Measurements from ENCODE around the gene OR10H2.
A peak's percentile ranks its signal among the peaks of the same experiment; 100 is the strongest.

The OR10H2 gene

DNA sequence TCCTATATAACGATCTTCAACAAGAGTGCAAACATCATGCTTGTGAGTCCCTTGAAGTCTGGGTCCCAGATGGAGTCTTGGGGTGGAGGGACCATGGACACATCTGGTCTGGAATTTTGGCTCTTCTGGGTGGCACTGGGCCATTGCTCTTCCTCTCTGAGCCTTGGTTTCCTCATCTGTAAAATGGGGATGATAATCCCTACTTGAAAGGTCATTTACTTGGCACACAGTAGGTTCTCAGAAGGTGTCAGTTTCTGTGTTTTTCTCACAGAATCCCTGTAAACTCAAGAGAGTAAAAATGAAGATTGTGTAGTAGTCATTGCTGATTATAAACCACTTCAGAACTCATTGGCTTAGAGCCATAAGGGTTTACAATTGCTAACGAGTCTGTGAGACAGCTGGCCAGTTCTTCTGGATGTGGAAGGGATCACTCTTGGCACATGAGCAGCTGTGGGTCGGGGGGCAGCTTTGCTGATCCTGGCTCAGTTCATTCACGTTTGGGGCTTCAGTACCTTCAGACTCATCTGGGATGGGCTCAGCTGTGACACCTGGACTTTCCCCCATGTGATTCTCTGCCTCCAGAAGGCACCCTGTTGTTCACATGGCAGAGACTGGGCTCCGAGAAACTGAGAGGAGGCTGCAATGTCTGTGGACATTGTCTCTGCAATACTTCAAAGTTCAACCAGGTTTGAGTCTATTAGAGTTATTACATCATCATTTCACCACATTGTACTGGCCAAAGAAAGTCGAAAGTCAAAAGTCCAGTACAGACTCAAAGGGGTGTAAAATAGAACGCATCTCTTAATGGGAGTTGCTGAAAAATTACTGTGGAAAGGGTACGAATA lies 47.1 kb upstream of the OR10H2 start:
- no peak overlapping the region for H3K27ac ChIP-seq (ENCODE audit: extremely low read depth, low read depth, low read length)
- CTCF ChIA-PET: no interaction called here

GRCh38 chr19:15683411-15683810 lies 44.4 kb upstream of the OR10H2 start:
- ChIA-PET CTCF (interaction anchor here (0.6 kb wide), 1 partner anchor 595 kb away, joined by 3 read pairs; no protein-coding TSS in a partner anchor), POLR2A (no interaction called here)
- H3K4me3 ChIP-seq (ENCODE audit: low read depth, low read length): no peak overlapping the region
- no peak overlapping the region for H3K27ac ChIP-seq (ENCODE audit: extremely low read depth, low read depth, low read length)
- no peaks in the 10 kb centered on the region for H3K36me3 ChIP-seq (ENCODE audit: control insufficient read depth in 2 of 2, insufficient read depth in 1 of 2, low read length in 2 of 2)
- no peaks in the 10 kb centered on the region for H3K4me1 ChIP-seq (ENCODE audit: control insufficient read depth, insufficient read depth, low read length)
- no peaks in the 10 kb centered on the region for H3K9me3 ChIP-seq (ENCODE audit: control insufficient read depth, insufficient read depth, low read depth, low read length)
- TF ChIP-seq ZNF677 (tag by site-specific recombination; IDR thresholded peaks at IDR 0.05): no peak
- no peak for TF ChIP-seq ZNF2 (tag by site-specific recombination; IDR thresholded peaks at IDR 0.05)
- no peak for TF ChIP-seq ZNF146 (tag by site-specific recombination; IDR thresholded peaks at IDR 0.05)
- no peak for TF ChIP-seq ZNF138 (tag by site-specific recombination; IDR thresholded peaks at IDR 0.05; ENCODE audit: borderline replicate concordance)
- TF ChIP-seq ZNF169 (tag by site-specific recombination; IDR thresholded peaks at IDR 0.05): no peak
- TF ChIP-seq ZNF521 (tag by site-specific recombination; IDR thresholded peaks at IDR 0.05): no peak

More for the DNA sequence above, 47.1 kb upstream of the OR10H2 start:
- Histone ChIP-seq H3K36me3 (ENCODE audit: control insufficient read depth in 2 of 2, insufficient read depth in 1 of 2, low read length in 2 of 2) (no peaks in the 10 kb centered on the region), H3K9me3 (ENCODE audit: control insufficient read depth, insufficient read depth, low read depth, low read length) (no peaks in the 10 kb centered on the region), H3K4me3 (ENCODE audit: low read depth, low read length) (no peak overlapping the region), H3K4me1 (ENCODE audit: control insufficient read depth, insufficient read depth, low read length) (no peaks in the 10 kb centered on the region)
- POLR2A ChIA-PET: no interaction called here
- TF ChIP-seq ZNF174 (tag by site-specific recombination; IDR thresholded peaks at IDR 0.05) (no peak), GLI2 (tag by site-specific recombination; IDR thresholded peaks at IDR 0.05; ENCODE audit: borderline replicate concordance, low read depth) (no peak), ZNF324 (tag by site-specific recombination; IDR thresholded peaks at IDR 0.05) (no peak)

DNA sequence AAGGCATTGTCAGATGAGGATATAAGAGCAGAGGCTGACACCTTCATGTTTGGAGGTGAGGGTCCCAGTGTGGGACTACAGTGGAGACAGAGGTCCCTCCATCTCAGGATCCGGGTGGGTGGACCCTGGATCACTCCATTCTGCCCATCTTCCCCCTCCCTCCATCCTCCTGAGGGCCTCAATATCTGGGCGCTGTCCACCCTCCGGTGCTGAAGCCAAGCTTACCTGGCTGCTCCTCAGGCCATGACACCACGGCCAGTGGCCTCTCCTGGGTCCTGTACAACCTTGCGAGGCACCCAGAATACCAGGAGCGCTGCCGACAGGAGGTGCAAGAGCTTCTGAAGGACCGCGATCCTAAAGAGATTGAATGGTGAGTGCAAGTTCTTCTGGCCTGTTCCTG lies 43.0 kb upstream of the OR10H2 start:
- ChIA-PET POLR2A (no interaction called here), CTCF (no interaction called here)
- Histone ChIP-seq H3K9me3 (ENCODE audit: control insufficient read depth, insufficient read depth, low read depth, low read length) (no peaks in the 10 kb centered on the region), H3K4me1 (ENCODE audit: control insufficient read depth, insufficient read depth, low read length) (no peaks in the 10 kb centered on the region), H3K4me3 (ENCODE audit: low read depth, low read length) (no peak overlapping the region), H3K27ac (ENCODE audit: extremely low read depth, low read depth, low read length) (no peak overlapping the region), H3K36me3 (ENCODE audit: control insufficient read depth in 2 of 2, insufficient read depth in 1 of 2, low read length in 2 of 2) (no peaks in the 10 kb centered on the region)
- no peak for TF ChIP-seq ZNF239 (tag by site-specific recombination; IDR thresholded peaks at IDR 0.05)
- TF ChIP-seq, protein P1, sequence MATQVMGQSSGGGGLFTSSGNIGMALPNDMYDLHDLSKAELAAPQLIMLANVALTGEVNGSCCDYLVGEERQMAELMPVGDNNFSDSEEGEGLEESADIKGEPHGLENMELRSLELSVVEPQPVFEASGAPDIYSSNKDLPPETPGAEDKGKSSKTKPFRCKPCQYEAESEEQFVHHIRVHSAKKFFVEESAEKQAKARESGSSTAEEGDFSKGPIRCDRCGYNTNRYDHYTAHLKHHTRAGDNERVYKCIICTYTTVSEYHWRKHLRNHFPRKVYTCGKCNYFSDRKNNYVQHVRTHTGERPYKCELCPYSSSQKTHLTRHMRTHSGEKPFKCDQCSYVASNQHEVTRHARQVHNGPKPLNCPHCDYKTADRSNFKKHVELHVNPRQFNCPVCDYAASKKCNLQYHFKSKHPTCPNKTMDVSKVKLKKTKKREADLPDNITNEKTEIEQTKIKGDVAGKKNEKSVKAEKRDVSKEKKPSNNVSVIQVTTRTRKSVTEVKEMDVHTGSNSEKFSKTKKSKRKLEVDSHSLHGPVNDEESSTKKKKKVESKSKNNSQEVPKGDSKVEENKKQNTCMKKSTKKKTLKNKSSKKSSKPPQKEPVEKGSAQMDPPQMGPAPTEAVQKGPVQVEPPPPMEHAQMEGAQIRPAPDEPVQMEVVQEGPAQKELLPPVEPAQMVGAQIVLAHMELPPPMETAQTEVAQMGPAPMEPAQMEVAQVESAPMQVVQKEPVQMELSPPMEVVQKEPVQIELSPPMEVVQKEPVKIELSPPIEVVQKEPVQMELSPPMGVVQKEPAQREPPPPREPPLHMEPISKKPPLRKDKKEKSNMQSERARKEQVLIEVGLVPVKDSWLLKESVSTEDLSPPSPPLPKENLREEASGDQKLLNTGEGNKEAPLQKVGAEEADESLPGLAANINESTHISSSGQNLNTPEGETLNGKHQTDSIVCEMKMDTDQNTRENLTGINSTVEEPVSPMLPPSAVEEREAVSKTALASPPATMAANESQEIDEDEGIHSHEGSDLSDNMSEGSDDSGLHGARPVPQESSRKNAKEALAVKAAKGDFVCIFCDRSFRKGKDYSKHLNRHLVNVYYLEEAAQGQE (tag by site-specific recombination; IDR thresholded peaks at IDR 0.05): peak; percentile 93

DNA sequence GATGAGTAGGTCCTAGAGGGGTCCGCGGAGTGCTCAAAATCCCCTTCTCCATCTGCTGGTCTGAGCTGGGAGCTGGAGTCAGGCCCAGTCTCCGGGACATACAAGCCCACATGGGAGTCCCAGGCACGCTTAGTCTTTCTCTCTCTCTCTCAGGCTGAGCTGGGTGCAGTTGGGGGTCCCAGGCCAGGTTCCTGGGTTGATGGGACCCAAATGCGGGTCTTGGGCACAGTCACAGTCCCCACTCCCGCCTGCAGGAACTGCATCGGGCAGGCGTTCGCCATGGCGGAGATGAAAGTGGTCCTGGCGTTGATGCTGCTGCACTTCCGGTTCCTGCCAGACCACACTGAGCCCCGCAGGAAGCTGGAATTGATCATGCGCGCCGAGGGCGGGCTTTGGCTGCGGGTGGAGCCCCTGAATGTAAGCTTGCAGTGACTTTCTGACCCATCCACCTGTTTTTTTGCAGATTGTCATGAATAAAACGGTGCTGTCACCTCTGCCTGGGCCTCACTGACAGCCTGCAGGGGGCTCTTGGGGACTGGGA lies 31.1 kb upstream of the OR10H2 start:
- Histone ChIP-seq H3K9me3 (ENCODE audit: control insufficient read depth, insufficient read depth, low read depth, low read length) (no peaks in the 10 kb centered on the region), H3K4me3 (ENCODE audit: low read depth, low read length) (no peak overlapping the region), H3K27ac (ENCODE audit: extremely low read depth, low read depth, low read length) (no peak overlapping the region), H3K4me1 (ENCODE audit: control insufficient read depth, insufficient read depth, low read length) (no peaks in the 10 kb centered on the region), H3K36me3 (ENCODE audit: control insufficient read depth in 2 of 2, insufficient read depth in 1 of 2, low read length in 2 of 2) (no peaks in the 10 kb centered on the region)
- CTCF ChIA-PET: no interaction called here
- POLR2A ChIA-PET: no interaction called here
- no peak for TF ChIP-seq ZNF707 (tag by site-specific recombination; IDR thresholded peaks at IDR 0.05)
